GM21529 (cell line): ENCODE measurements around the gene ASPA.
"Not testable (repeated sequence)": the region's sequence is repeated elsewhere in the genome, so short reads cannot be mapped to it uniquely, and the experiment has no call there.

Experiments used
- ATAC-seq: cut with Tn5 transposase; IDR thresholded peaks from one replicate; pipeline ENCODE4 v1.9.1; 2021; ENCODE audit not compliant: unreplicated experiment

The ASPA gene

GRCh38 chr17:3507071-3507470 is 31.3 kb downstream of the ASPA start:
- ATAC-seq = no peak

- no peak for ATAC-seq
These were observed 32.1 kb downstream of the ASPA start for GRCh38 chr17:3507869-3508268.

- no peak for ATAC-seq
These were observed 34.3 kb downstream of the ASPA start for GRCh38 chr17:3510090-3510489.

- ATAC-seq = no peak
These were observed 36.2 kb downstream of the ASPA start for GRCh38 chr17:3511852-3512504.

- ATAC-seq = no peak
These were observed 36.8 kb downstream of the ASPA start for GRCh38 chr17:3512505-3513171.

- no peak for ATAC-seq
These were observed 37.7 kb downstream of the ASPA start for GRCh38 chr17:3513305-3514035.

- not testable (repeated sequence) for ATAC-seq
These were observed 38.4 kb downstream of the ASPA start for GRCh38 chr17:3514167-3514566.

- no peak for ATAC-seq
These were observed 39.1 kb downstream of the ASPA start for GRCh38 chr17:3514873-3515272.

GRCh38 chr17:3519472-3519871 is 43.7 kb downstream of the ASPA start:
- ATAC-seq = not testable (repeated sequence)

- ATAC-seq = no peak
These were observed 48.2 kb downstream of the ASPA start for GRCh38 chr17:3524024-3524423.

GRCh38 chr17:3526491-3526890 is 50.7 kb downstream of the ASPA start:
- ATAC-seq = no peak

- ATAC-seq = no peak
These were observed 51.2 kb downstream of the ASPA start for GRCh38 chr17:3526971-3527370.

- ATAC-seq = no peak
These were observed 51.7 kb downstream of the ASPA start for GRCh38 chr17:3527468-3527867.

GRCh38 chr17:3527896-3528295 is 52.1 kb downstream of the ASPA start:
- no peak for ATAC-seq

GRCh38 chr17:3528403-3528851 is 52.6 kb downstream of the ASPA start:
- ATAC-seq = no peak

- no peak for ATAC-seq
These were observed 53.2 kb downstream of the ASPA start for GRCh38 chr17:3528880-3529511.

GRCh38 chr17:3529817-3530741 is 54.3 kb downstream of the ASPA start:
- no peak for ATAC-seq

- ATAC-seq = no peak
These were observed 55.7 kb downstream of the ASPA start for GRCh38 chr17:3531266-3532101.

GRCh38 chr17:3532106-3532858 is 56.5 kb downstream of the ASPA start:
- no peak for ATAC-seq
